ENCODE data around the gene GALT.

The GALT gene

DNA sequence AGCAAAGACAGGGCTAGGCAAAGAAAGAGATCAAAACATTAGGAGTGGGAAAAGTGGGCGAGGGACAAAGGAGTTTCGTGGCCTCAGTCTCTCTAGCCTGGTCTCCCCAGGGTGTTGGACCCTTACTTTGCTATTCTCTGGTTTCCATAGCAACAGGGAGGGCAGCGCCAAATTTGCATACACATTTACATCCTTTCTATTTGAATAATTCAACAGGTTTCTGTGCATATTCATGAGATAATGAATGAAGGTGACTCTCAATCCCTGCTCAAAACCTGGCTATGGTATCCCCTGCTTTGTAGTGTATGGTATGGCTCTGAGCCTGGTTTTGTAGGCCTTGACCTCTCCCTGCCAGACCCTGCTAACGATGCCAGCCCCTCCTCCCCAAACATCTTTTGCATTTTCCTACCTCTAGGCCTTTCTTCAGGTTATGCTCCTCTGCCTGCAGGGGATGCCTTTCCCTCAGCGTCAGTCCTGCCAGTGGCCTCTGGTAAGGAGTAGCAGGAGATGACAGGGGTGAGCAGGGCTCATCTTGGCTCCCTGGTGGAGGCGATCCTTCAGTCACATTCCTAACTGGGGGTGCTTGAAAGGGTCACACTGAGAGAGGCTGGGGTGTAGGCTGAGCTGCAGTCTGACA lies 44.4 kb upstream of the GALT start:
- no peaks in the 10 kb centered on the region for H3K79me2 ChIP-seq (ENCODE audit: insufficient read depth, low read length)
- no peak overlapping the region for H3K27ac ChIP-seq (ENCODE audit: low read depth, low read length)
- H3K4me3 ChIP-seq (ENCODE audit: insufficient read depth, low read length, poor library complexity, severe bottlenecking), result no peak overlapping the region
- no peaks in the 10 kb centered on the region for H3K9me2 ChIP-seq (replicated peaks; ENCODE audit: insufficient read depth, low read length)
- no peaks in the 10 kb centered on the region for H3K36me3 ChIP-seq (ENCODE audit: low read length)
- no peak overlapping the region for H2AFZ ChIP-seq (ENCODE audit: low read depth, low read length, severe bottlenecking)
- no peak overlapping the region for H3K4me2 ChIP-seq (ENCODE audit: low read depth, low read length, poor library complexity, severe bottlenecking)
- no peak overlapping the region for H3K9ac ChIP-seq (ENCODE audit: low read length)
- H3K9me3 ChIP-seq (ENCODE audit: insufficient read depth, low read length), result no peaks in the 10 kb centered on the region
- no peaks in the 10 kb centered on the region for H4K20me1 ChIP-seq (ENCODE audit: low read depth, low read length)
- no peaks in the 10 kb centered on the region for H3F3A ChIP-seq (ENCODE audit: insufficient read depth)
- TF ChIP-seq, protein P1, sequence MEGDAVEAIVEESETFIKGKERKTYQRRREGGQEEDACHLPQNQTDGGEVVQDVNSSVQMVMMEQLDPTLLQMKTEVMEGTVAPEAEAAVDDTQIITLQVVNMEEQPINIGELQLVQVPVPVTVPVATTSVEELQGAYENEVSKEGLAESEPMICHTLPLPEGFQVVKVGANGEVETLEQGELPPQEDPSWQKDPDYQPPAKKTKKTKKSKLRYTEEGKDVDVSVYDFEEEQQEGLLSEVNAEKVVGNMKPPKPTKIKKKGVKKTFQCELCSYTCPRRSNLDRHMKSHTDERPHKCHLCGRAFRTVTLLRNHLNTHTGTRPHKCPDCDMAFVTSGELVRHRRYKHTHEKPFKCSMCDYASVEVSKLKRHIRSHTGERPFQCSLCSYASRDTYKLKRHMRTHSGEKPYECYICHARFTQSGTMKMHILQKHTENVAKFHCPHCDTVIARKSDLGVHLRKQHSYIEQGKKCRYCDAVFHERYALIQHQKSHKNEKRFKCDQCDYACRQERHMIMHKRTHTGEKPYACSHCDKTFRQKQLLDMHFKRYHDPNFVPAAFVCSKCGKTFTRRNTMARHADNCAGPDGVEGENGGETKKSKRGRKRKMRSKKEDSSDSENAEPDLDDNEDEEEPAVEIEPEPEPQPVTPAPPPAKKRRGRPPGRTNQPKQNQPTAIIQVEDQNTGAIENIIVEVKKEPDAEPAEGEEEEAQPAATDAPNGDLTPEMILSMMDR (IDR thresholded peaks at IDR 0.05; ENCODE audit: insufficient read depth, low read length, poor library complexity, severe bottlenecking), result no peak
- TF ChIP-seq EZH2phosphoT487 (conservative IDR thresholded peaks at IDR 0.05; ENCODE audit: low read length), result no peak
- H3K27me3 ChIP-seq (ENCODE audit: low read length), result no peaks in the 10 kb centered on the region

DNA sequence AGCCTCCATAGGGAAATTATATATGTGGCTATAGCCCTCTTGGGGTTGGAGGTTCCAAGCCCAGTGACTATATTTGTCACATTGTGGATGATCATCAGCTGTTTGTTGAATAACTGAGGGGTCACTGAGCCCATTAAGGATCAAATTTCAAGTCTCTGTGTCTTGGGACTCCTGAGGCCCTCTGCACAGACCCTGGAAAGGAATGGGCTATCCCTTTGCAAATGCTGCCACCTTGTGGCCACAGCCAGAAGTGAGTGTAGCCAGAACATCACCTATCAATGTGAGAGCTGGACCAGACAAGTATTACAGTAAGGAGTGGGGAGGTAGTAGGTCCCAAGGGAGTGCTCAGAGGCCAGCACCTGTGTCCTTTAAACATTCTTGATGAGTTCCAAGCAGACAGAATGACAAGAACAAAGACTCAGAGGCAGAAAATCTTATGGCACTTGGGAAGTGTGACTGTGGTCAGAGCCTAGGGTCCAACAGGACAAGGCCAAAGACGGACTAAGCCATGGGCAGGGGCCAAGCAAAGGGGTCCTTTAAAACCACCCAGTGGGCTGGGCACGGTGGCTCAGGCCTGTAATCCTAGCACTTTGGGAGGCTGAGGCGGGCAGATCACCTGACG lies 42.8 kb upstream of the GALT start:
- Histone ChIP-seq H3K79me2 (ENCODE audit: insufficient read depth, low read length) (no peaks in the 10 kb centered on the region), H4K20me1 (ENCODE audit: low read depth, low read length) (no peaks in the 10 kb centered on the region), H3K36me3 (ENCODE audit: low read length) (no peaks in the 10 kb centered on the region), H3K4me2 (ENCODE audit: low read depth, low read length, poor library complexity, severe bottlenecking) (no peak overlapping the region), H3K9me2 (replicated peaks; ENCODE audit: insufficient read depth, low read length) (no peaks in the 10 kb centered on the region), H3K9ac (ENCODE audit: low read length) (no peak overlapping the region), H3K27ac (ENCODE audit: low read depth, low read length) (no peak overlapping the region), H3K27me3 (ENCODE audit: low read length) (no peaks in the 10 kb centered on the region), H3K4me3 (ENCODE audit: insufficient read depth, low read length, poor library complexity, severe bottlenecking) (no peak overlapping the region), H3F3A (ENCODE audit: insufficient read depth) (no peaks in the 10 kb centered on the region), H3K9me3 (ENCODE audit: insufficient read depth, low read length) (no peaks in the 10 kb centered on the region), H2AFZ (ENCODE audit: low read depth, low read length, severe bottlenecking) (no peak overlapping the region)
- TF ChIP-seq, protein P1 (IDR thresholded peaks at IDR 0.05; ENCODE audit: insufficient read depth, low read length, poor library complexity, severe bottlenecking), result peak; percentile 97
- TF ChIP-seq EZH2phosphoT487 (conservative IDR thresholded peaks at IDR 0.05; ENCODE audit: low read length), result no peak

DNA sequence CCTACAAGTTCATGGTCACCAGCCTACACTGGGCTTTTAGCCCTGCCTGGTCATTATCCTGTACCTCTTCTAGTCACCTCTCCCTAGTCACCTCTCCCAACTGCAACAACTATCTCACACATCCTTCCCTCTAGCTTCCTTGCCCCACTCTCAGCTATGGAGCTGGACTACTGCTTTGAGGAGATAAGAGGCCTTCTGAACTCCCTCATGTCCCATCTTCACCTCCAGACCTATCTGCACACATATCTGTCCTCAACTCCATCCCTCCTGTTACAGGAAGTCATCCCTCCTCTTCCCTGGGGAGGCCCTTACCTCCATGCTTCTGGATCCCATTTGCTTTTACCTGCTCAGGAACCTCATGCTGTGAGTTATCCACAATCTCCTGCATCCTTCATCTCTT lies 40.3 kb upstream of the GALT start:
- Histone ChIP-seq H3K79me2 (ENCODE audit: insufficient read depth, low read length) (no peaks in the 10 kb centered on the region), H3K4me3 (ENCODE audit: insufficient read depth, low read length, poor library complexity, severe bottlenecking) (no peak overlapping the region), H3K27me3 (ENCODE audit: low read length) (no peaks in the 10 kb centered on the region), H3K36me3 (ENCODE audit: low read length) (no peaks in the 10 kb centered on the region), H4K20me1 (ENCODE audit: low read depth, low read length) (no peaks in the 10 kb centered on the region), H3K27ac (ENCODE audit: low read depth, low read length) (no peak overlapping the region), H2AFZ (ENCODE audit: low read depth, low read length, severe bottlenecking) (no peak overlapping the region), H3K9ac (ENCODE audit: low read length) (no peak overlapping the region), H3K9me3 (ENCODE audit: insufficient read depth, low read length) (no peaks in the 10 kb centered on the region), H3F3A (ENCODE audit: insufficient read depth) (no peaks in the 10 kb centered on the region), H3K9me2 (replicated peaks; ENCODE audit: insufficient read depth, low read length) (no peaks in the 10 kb centered on the region), H3K4me2 (ENCODE audit: low read depth, low read length, poor library complexity, severe bottlenecking) (no peak overlapping the region)
- TF ChIP-seq EZH2phosphoT487 (conservative IDR thresholded peaks at IDR 0.05; ENCODE audit: low read length), result no peak
- TF ChIP-seq, protein P1 (IDR thresholded peaks at IDR 0.05; ENCODE audit: insufficient read depth, low read length, poor library complexity, severe bottlenecking), result no peak
